ENCODE results near the gene TMX2. TPM values are rescaled to one million over a fixed set of nuclear protein-coding genes. Genes with fewer than 3 reads are reported as not detected.

The TMX2 gene
- polyA plus RNA-seq, 1 donor (not counting 4 experiments of a cell fraction or from before 2014, with no cell fraction given), result 92.8 TPM

DNA sequence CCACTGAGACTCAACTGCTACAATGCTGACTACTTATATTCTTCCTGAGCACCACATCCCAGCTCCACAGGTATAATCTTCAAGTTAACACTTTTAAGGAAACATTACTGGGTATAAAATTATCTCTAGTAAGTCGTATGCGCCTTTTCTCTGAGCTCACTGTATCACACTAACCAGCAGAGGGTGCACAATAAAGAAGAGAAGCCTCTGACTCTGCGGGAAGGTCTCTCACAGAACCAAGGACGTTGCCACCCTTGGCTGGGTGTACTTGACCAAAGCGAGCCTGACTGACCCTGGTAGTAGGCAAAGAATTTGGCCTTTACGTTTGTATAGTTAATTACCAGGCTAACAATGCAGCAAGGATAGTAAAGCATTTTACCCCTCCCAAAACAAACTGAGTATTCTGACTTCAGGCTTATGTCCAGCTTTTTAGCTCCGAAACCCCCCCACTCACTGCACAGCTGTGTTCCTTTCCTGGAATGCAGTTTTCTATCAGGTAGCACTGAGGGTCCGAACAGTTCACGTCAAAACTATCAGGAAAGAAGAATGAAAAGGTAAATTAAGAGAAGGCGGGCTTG, 39.4 kb downstream of the TMX2 start, which contains the start of gene BTBD18:
BTBD18 (minus strand) TSS at position 144 of the 578 bp plus-strand sequence. CDS start 631 bp downstream, outside the sequence.
- no peaks in the 10 kb centered on the region for H3K9me1 ChIP-seq (ENCODE audit: control insufficient read depth, extremely low read depth, insufficient read depth, low read length)
- no peak within 1 kb of the TSS for H3K9ac ChIP-seq (ENCODE audit: control insufficient read depth, extremely low read depth, insufficient read depth, low read length)
- no peak for DNase-seq (ENCODE audit: low read depth, low spot score)
- TF ChIP-seq EZH2 (IDR thresholded peaks at IDR 0.05; ENCODE audit: low read length), result no peak
- peak; percentile 51 to 60 (median 59) for TF ChIP-seq CTCF (optimal IDR thresholded peaks at IDR 0.05 in 1 of 3, IDR thresholded peaks at IDR 0.05 in 1 of 3, conservative IDR thresholded peaks at IDR 0.05 in 1 of 3; ENCODE audit: extremely low read depth in 1 of 3, insufficient read depth in 2 of 3, low read length in 3 of 3)
- H4K20me1 ChIP-seq (ENCODE audit: control insufficient read depth, extremely low read depth, insufficient read depth, low read length), result no peaks in the 10 kb centered on the region
- no peaks in the 10 kb centered on the region for H3K4me1 ChIP-seq (ENCODE audit: control insufficient read depth, extremely low read depth, insufficient read depth, low read length)
- no peaks in the 10 kb centered on the region for H3K36me3 ChIP-seq (ENCODE audit: control insufficient read depth in 2 of 2, extremely low read depth in 1 of 2, insufficient read depth in 2 of 2, low read length in 2 of 2)
- peak; percentile 29 for FAIRE-seq
- no peaks in the 10 kb centered on the region for H3K79me2 ChIP-seq (ENCODE audit: control insufficient read depth, insufficient read depth, low read length)
- H3K4me2 ChIP-seq (ENCODE audit: control insufficient read depth, extremely low read depth, insufficient read depth, low read depth, low read length), result no peak within 1 kb of the TSS
- H3K9me3 ChIP-seq (ENCODE audit: control insufficient read depth, low read depth, low read length), result no peaks in the 10 kb centered on the region
- H3K27me3 ChIP-seq (ENCODE audit: control insufficient read depth, extremely low read depth, insufficient read depth, low read length), result no peaks in the 10 kb centered on the region
- no peak within 1 kb of the TSS for H2AFZ ChIP-seq (ENCODE audit: control insufficient read depth, low read length)
- H3K27ac ChIP-seq (ENCODE audit: control insufficient read depth, insufficient read depth, low read length), result no peak within 1 kb of the TSS
- dilution Hi-C loops (cut with MboI; ENCODE audit: extremely low pct_ligation_motif_present, low sequenced_read_pairs), result no loop called here
- no peak within 1 kb of the TSS for H3K4me3 ChIP-seq (ENCODE audit: control insufficient read depth in 2 of 3, extremely low read depth in 1 of 3, insufficient read depth in 2 of 3, low read depth in 1 of 3, low read length in 3 of 3)

GRCh38 chr11:57752954-57753353, 40.6 kb downstream of the TMX2 start:
- TF ChIP-seq CTCF (optimal IDR thresholded peaks at IDR 0.05 in 1 of 3, IDR thresholded peaks at IDR 0.05 in 1 of 3, conservative IDR thresholded peaks at IDR 0.05 in 1 of 3; ENCODE audit: extremely low read depth in 1 of 3, insufficient read depth in 2 of 3, low read length in 3 of 3) (no peak), EZH2 (IDR thresholded peaks at IDR 0.05; ENCODE audit: low read length) (no peak)
- Histone ChIP-seq H3K27ac (ENCODE audit: control insufficient read depth, insufficient read depth, low read length) (no peak overlapping the region), H3K4me3 (ENCODE audit: control insufficient read depth in 2 of 3, extremely low read depth in 1 of 3, insufficient read depth in 2 of 3, low read depth in 1 of 3, low read length in 3 of 3) (no peak overlapping the region), H2AFZ (ENCODE audit: control insufficient read depth, low read length) (no peak overlapping the region), H3K4me2 (ENCODE audit: control insufficient read depth, extremely low read depth, insufficient read depth, low read depth, low read length) (no peak overlapping the region), H3K9me3 (ENCODE audit: control insufficient read depth, low read depth, low read length) (no peaks in the 10 kb centered on the region), H3K79me2 (ENCODE audit: control insufficient read depth, insufficient read depth, low read length) (no peaks in the 10 kb centered on the region), H3K9me1 (ENCODE audit: control insufficient read depth, extremely low read depth, insufficient read depth, low read length) (no peaks in the 10 kb centered on the region), H3K36me3 (ENCODE audit: control insufficient read depth in 2 of 2, extremely low read depth in 1 of 2, insufficient read depth in 2 of 2, low read length in 2 of 2) (no peaks in the 10 kb centered on the region), H4K20me1 (ENCODE audit: control insufficient read depth, extremely low read depth, insufficient read depth, low read length) (no peaks in the 10 kb centered on the region), H3K27me3 (ENCODE audit: control insufficient read depth, extremely low read depth, insufficient read depth, low read length) (no peaks in the 10 kb centered on the region), H3K9ac (ENCODE audit: control insufficient read depth, extremely low read depth, insufficient read depth, low read length) (no peak overlapping the region), H3K4me1 (ENCODE audit: control insufficient read depth, extremely low read depth, insufficient read depth, low read length) (no peaks in the 10 kb centered on the region)
- dilution Hi-C loops (cut with MboI; ENCODE audit: extremely low pct_ligation_motif_present, low sequenced_read_pairs), result no loop called here
- FAIRE-seq, result no peak
- DNase-seq (ENCODE audit: low read depth, low spot score), result no peak

Measured in keratinocyte (primary cell).